Hematopoietic multipotent progenitor cell treated with erythropoietin and hydrocortisone succinate and interleukin-3 and kit ligand, for 8 days (in vitro differentiated cells): Measurements from ENCODE around the gene CREB3L4.
"Not testable (repeated sequence)": the region's sequence is repeated elsewhere in the genome, so short reads cannot be mapped to it uniquely, and the experiment has no call there.

Source experiments
- DNase-seq: peaks from one replicate; pipeline ENCODE4 v3.0.0-alpha.2; 2015

Gene CREB3L4

GRCh38 chr1:153959454-153959853 lies 8.2 kb upstream of the CREB3L4 start:
- DNase-seq, result peak; percentile 35

- no peak for DNase-seq
Measured at GRCh38 chr1:153960206-153960605, 7.5 kb upstream of the CREB3L4 start.

- no peak for DNase-seq
Measured at GRCh38 chr1:153961421-153961820, 6.3 kb upstream of the CREB3L4 start.

- DNase-seq, result no peak
Measured at GRCh38 chr1:153962088-153963029, 5.3 kb upstream of the CREB3L4 start.

- peak; percentile 97 for DNase-seq
Measured at GRCh38 chr1:153963030-153963849, 4.5 kb upstream of the CREB3L4 start, which contains the start of gene SLC39A1. Gene SLC39A1, minus strand, starts transcription at chr1:153963537. Its CDS starts 822 bp downstream, at chr1:153962715.

- DNase-seq, result no peak
Measured at GRCh38 chr1:153963850-153964331, 3.8 kb upstream of the CREB3L4 start.

- DNase-seq, result no peak
Measured at GRCh38 chr1:153968000-153968363, 280 bp downstream of the CREB3L4 start.

- peak; percentile 19 for DNase-seq
Measured at GRCh38 chr1:153968408-153968807, 706 bp downstream of the CREB3L4 start.

GRCh38 chr1:153968972-153969371 lies 1.3 kb downstream of the CREB3L4 start:
- DNase-seq, result no peak

- DNase-seq, result no peak
Measured at GRCh38 chr1:153970346-153970745, 2.6 kb downstream of the CREB3L4 start.

GRCh38 chr1:153973071-153973470 lies 5.4 kb downstream of the CREB3L4 start:
- no peak for DNase-seq

GRCh38 chr1:153973525-153973924 lies 5.8 kb downstream of the CREB3L4 start:
- no peak for DNase-seq

GRCh38 chr1:153976819-153977249 lies 9.1 kb downstream of the CREB3L4 start:
- DNase-seq, result peak; percentile 49

- peak; percentile 89 for DNase-seq
Measured at GRCh38 chr1:153977250-153978240, 9.8 kb downstream of the CREB3L4 start, which contains the start of gene JTB. Gene JTB, minus strand, starts transcription at chr1:153977674. Its CDS starts 422 bp downstream, at chr1:153977252.

- DNase-seq, result peak; percentile 35
Measured at GRCh38 chr1:153978274-153978909, 10.7 kb downstream of the CREB3L4 start.

GRCh38 chr1:153979091-153979490 lies 11.4 kb downstream of the CREB3L4 start:
- DNase-seq, result not testable (repeated sequence)

- not testable (repeated sequence) for DNase-seq
Measured at GRCh38 chr1:153981735-153982134, 14.0 kb downstream of the CREB3L4 start.

- DNase-seq, result no peak
Measured at GRCh38 chr1:153984123-153984894, 16.6 kb downstream of the CREB3L4 start.

GRCh38 chr1:153985341-153985912 lies 17.7 kb downstream of the CREB3L4 start:
- DNase-seq, result peak; percentile 27
